Lower lobe of right lung (tissue), 2 donors: ENCODE measurements around the gene INAVA. TPM values are rescaled to one million over a fixed set of nuclear protein-coding genes. Genes with fewer than 3 reads are reported as not detected.

Source experiments
- ATAC-seq, 2 donors: fragments of 200-7000 bp; cut with Tn5 transposase; one replicate each; pipeline ENCODE4 v1.9.1; 2020 to 2022; ENCODE audit warnings: mild to moderate bottlenecking in 2 of 2, moderate library complexity in 2 of 2
- DNase-seq: peaks from one replicate; pipeline ENCODE4 v3.0.0-alpha.2; 2020
- H3K27ac ChIP-seq: fragments of 200-600 bp; one replicate; pipeline ENCODE4 v1.8.0; 2022
- H3K27me3 ChIP-seq: fragments of 200-600 bp; one replicate; pipeline ENCODE4 v1.8.0; 2022; ENCODE audit warnings: low read depth
- H3K36me3 ChIP-seq: fragments of 200-600 bp; one replicate; pipeline ENCODE4 v1.8.0; 2022; ENCODE audit warnings: mild to moderate bottlenecking
- H3K4me1 ChIP-seq: fragments of 200-600 bp; one replicate; pipeline ENCODE4 v1.8.0; 2022
- H3K4me3 ChIP-seq: fragments of 200-600 bp; one replicate; pipeline ENCODE4 v1.8.0; 2022; ENCODE audit warnings: mild to moderate bottlenecking
- H3K9me3 ChIP-seq: fragments of 200-600 bp; one replicate; pipeline ENCODE4 v1.8.0; 2022
- CTCF ChIP-seq: fragments of 200-600 bp; IDR thresholded peaks from one replicate; pipeline ENCODE4 v1.8.0; 2022; ENCODE audit warnings: antibody characterized with exemption, mild to moderate bottlenecking
- intact Hi-C: fragments of 100-400 bp; cut with DNase I; formaldehyde crosslinking; loops from one replicate; pipeline ENCODE4 v1.11.0; 2022
- total RNA-seq: library from RNA; stranded (reverse); fragmentation: NEBNext Ultra II Directional; extraction: Animal tissue kit (Norgen Biotek cat#: 25700); gene quantifications from one replicate; pipeline ENCODE4 v1.2.1, GENCODE V29; 2021
- donor health status: DM: no; HTN: yes; CAD: no; lungs with severe emphysema.

INAVA gene
- total RNA-seq, 1 donor from 2014 or later = 7.8 TPM

- Histone ChIP-seq H3K36me3 (peaks cover 17% of the 10 kb centered on the region), H3K27ac (no peak overlapping the region), H3K27me3 (peaks cover 12% of the 10 kb centered on the region), H3K4me3 (no peak overlapping the region), H3K4me1 (no peaks in the 10 kb centered on the region), H3K9me3 (no peaks in the 10 kb centered on the region)
- intact Hi-C loops = no loop called here
- TF ChIP-seq CTCF = no peak
- ATAC-seq = peak in 1 of 2 donors; percentile 32
- no peak for DNase-seq
Measured at GRCh38 chr1:200866521-200866920, 28.2 kb upstream of the INAVA start.

DNA sequence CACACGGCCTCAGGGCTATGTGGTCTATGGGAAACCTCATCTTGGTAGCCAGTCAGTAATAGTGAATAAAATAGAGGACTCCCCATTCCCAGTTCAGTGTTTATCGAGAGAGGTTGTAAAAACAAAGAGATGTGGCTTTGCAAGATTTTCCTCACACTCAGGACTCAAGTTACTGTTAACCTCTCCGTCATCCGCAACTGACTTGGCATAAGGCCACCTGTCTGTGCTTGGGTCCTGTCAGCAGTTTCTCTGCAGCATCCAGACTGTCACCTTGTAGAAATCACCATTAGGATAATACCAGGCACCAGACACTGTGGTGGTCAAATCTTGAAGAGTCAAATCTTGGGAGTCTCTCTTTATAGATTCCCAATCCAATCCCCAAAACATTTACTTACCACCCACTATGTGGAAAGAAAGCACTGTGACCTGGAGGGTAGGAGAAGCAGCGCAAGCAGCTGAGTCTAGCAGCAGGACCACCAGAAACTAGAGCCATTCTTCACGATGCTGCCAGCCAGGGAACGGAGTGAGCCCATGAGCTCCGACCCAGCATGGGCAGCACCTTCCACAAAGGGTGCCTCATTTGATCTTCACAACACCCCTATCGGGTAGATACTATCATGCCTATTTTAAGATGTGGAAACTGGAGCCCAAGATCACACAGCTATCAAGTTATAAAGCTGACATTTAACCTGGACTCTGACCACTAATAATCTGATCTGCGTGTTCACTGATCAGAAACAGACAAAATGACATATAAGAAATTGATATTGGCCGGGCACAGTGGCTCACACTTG, 27.5 kb upstream of the INAVA start:
- TF ChIP-seq CTCF = no peak
- Histone ChIP-seq H3K36me3 (peaks cover 17% of the 10 kb centered on the region), H3K27ac (no peak overlapping the region), H3K27me3 (peaks cover 19% of the 10 kb centered on the region), H3K4me1 (no peaks in the 10 kb centered on the region), H3K9me3 (no peaks in the 10 kb centered on the region), H3K4me3 (no peak overlapping the region)
- DNase-seq = no peak
- intact Hi-C loops = no loop called here
- no peak for ATAC-seq

GRCh38 chr1:200869376-200869752, 25.3 kb upstream of the INAVA start:
- Histone ChIP-seq H3K36me3 (no peaks in the 10 kb centered on the region), H3K27ac (no peak overlapping the region), H3K4me3 (no peak overlapping the region), H3K27me3 (peaks cover 40% of the 10 kb centered on the region), H3K4me1 (peaks cover 14% of the 10 kb centered on the region), H3K9me3 (no peaks in the 10 kb centered on the region)
- no peak for ATAC-seq
- intact Hi-C loops = no loop called here
- DNase-seq = no peak
- TF ChIP-seq CTCF = no peak

DNA sequence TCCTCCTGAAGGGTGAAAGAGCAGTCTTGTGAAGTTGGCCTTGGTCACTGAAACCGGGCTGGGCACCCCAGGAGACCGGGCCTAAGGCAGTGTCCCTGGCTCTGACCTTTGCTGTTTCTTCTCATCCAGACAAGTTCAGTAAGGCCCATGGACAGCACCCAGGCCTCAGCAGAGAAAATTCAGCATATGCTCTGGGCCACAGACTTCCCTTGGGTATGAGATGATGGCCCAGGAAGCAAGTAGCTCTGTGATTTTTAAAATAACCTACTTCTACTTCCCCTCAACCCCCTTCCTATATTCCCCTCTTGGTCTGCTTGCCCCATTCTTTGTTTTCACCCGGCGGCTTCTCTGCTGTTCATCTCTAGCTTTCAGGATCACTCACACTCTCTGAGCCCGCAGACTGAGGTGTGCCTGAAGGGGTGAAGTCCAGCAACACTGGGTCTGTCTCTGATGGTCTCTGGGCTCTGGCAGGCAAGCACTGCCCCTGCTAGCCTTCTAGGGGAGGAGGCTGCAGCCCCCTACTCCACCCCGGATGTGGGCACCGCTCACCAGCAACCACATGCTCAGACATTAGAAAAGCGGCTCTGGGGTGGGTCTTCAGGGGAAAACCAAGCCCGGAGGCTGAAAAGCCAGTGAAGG, 24.8 kb upstream of the INAVA start:
- Histone ChIP-seq H3K4me3 (no peak overlapping the region), H3K27ac (no peak overlapping the region), H3K27me3 (peaks cover 40% of the 10 kb centered on the region), H3K4me1 (peaks cover 14% of the 10 kb centered on the region), H3K9me3 (no peaks in the 10 kb centered on the region), H3K36me3 (no peaks in the 10 kb centered on the region)
- no peak for TF ChIP-seq CTCF
- DNase-seq (no peak), ATAC-seq (no peak)
- intact Hi-C loops = no loop called here

DNA sequence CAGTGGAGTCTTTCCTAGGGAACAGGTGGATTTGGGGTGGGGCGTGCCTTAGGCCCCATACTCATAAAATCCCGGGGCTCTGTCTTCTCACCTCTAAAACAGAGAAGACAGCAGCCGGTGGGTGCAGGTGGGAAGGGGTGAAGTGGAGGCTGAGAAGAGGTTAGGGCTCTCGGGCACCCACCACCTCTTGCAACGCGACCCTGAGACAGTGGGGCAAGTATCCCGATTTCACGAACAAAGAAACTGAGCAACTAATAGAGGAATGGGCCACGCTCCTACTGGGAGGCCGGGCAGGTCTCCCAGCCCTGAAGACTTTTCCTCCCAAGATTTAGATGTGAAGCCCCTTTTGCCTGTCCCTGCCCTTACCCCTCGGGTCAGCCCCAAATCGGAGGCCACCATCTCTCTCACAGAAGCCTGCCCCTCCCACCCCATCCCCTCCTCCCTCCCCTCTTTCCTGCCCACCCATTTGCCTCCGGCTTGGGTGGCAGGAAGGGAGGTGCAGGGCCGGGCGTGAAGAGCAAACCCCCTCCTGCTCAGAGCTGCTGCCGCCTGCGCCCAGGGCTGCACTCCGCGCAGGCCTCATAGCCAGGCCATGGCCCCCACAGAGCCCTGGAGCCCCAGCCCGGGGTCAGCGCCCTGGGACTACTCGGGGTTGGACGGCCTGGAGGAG, 22.1 kb upstream of the INAVA start, which contains the start of gene GPR25:
Gene GPR25 (plus strand): TSS at position 536 of the 670 bp plus-strand sequence. CDS start 57 bp downstream, at position 593.
- Histone ChIP-seq H3K9me3 (no peaks in the 10 kb centered on the region), H3K4me1 (peaks cover 14% of the 10 kb centered on the region), H3K27me3 (peaks cover 50% of the 10 kb centered on the region), H3K27ac (no peak within 1 kb of the TSS), H3K4me3 (peak within 1 kb of the TSS; percentile 41), H3K36me3 (no peaks in the 10 kb centered on the region)
- DNase-seq (no peak), ATAC-seq (peak in 1 of 2 donors; percentile 51)
- TF ChIP-seq CTCF = no peak
- intact Hi-C loops = no loop called here
